ENCODE data around the gene SNN.

Gene SNN

DNA sequence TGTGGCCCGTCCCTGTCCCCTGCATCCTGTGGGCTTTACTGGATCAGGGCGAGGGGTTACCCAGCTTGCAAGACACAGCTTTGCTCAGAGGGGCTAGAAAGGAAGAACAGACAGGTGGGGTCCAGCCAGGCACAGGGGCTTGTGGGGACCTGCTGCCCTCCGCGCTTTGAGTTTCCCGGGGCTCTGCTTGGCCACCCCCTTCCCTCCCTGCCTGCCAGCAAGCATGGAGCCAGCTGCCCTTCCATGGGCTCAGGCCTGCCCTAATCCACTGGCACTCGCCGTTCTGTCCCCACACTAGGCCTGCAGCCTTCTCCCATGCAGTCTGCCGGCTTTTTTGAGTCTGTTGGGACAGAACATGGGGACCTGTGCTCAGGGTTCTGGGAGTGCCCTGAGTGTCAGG is 3.4 kb downstream of the SNN start:
- Histone ChIP-seq H3K36me3 (ENCODE audit: control insufficient read depth, low read length) (peaks cover 5% of the 10 kb centered on the region), H3K27me3 (ENCODE audit: control insufficient read depth, low read length) (peaks cover 11% of the 10 kb centered on the region), H3K4me2 (ENCODE audit: low read length) (peak overlapping the region; percentile 86), H3F3A (ENCODE audit: control insufficient read depth, insufficient read depth) (peaks cover 6% of the 10 kb centered on the region; the same call in 1 of the 2 replicates), H4K20me1 (ENCODE audit: control insufficient read depth, insufficient read depth, low read depth, low read length) (no peaks in the 10 kb centered on the region), H3K9me3 (ENCODE audit: control insufficient read depth, insufficient read depth, low read length) (no peaks in the 10 kb centered on the region), H3K4me1 (ENCODE audit: control insufficient read depth, low read length) (peaks cover 84% of the 10 kb centered on the region), H3K9me2 (replicated peaks; ENCODE audit: control insufficient read depth, low read length) (no peaks in the 10 kb centered on the region), H3K4me3 (ENCODE audit: low read length) (peak overlapping the region; percentile 62), H3K27ac (ENCODE audit: low read depth, low read length) (no peak overlapping the region; the same call in 1 of the 2 replicates), H3K79me2 (ENCODE audit: control insufficient read depth, low read length) (peaks cover 42% of the 10 kb centered on the region)
- TF ChIP-seq EZH2phosphoT487 (IDR thresholded peaks at IDR 0.05; ENCODE audit: borderline replicate concordance, low read length) = no peak
- TF ChIP-seq, protein P1, sequence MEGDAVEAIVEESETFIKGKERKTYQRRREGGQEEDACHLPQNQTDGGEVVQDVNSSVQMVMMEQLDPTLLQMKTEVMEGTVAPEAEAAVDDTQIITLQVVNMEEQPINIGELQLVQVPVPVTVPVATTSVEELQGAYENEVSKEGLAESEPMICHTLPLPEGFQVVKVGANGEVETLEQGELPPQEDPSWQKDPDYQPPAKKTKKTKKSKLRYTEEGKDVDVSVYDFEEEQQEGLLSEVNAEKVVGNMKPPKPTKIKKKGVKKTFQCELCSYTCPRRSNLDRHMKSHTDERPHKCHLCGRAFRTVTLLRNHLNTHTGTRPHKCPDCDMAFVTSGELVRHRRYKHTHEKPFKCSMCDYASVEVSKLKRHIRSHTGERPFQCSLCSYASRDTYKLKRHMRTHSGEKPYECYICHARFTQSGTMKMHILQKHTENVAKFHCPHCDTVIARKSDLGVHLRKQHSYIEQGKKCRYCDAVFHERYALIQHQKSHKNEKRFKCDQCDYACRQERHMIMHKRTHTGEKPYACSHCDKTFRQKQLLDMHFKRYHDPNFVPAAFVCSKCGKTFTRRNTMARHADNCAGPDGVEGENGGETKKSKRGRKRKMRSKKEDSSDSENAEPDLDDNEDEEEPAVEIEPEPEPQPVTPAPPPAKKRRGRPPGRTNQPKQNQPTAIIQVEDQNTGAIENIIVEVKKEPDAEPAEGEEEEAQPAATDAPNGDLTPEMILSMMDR (IDR thresholded peaks at IDR 0.05; ENCODE audit: low read depth, low read length, poor library complexity, severe bottlenecking) = no peak

DNA sequence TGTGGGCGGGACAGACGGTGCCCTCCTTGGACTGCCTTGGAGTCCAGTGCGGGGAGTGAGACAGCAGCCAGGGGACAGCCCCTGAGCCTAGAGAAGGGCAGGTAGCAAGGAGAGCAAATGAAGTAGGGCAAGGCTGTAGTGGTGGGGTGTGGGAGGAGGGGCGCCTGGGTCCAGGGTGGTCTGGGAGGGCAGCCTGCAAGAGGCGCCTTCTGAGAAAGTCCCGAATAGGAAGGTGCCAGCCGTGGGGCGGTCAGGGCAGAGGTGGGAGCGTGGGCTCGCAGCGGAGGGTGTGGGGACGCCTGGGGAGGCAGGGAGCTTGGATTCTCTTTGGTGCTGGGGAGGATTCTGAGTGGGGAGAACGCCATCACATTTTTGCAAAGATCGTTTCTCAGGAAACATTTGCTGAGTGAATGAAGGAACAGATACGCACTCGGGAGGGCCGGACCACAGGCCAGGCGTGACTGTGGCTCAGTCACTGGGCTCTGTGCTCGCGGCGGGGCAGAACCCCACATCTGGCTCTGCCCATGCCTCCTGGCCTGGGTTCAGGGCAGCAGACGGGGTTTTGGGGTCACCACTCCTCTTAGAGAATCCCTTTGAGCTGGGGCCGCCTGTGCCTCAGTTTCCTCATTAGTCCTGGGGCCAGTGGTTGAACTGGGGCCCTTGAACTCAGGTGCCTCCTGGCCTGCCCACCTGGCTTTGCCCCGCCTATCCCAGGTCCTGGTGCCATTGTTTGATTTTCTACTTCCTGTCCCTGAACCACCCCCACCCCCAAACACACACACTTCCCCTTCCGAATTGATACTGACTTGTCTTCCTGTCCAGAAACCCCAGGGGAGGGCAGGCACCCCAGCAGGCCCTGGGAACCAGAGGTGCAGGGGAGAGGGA is 4.2 kb downstream of the SNN start:
- H3K4me3 ChIP-seq (ENCODE audit: low read length) = peak overlapping the region; percentile 62
- no peaks in the 10 kb centered on the region for H3K9me2 ChIP-seq (replicated peaks; ENCODE audit: control insufficient read depth, low read length)
- H3K9me3 ChIP-seq (ENCODE audit: control insufficient read depth, insufficient read depth, low read length) = no peaks in the 10 kb centered on the region
- peaks cover 84% of the 10 kb centered on the region for H3K4me1 ChIP-seq (ENCODE audit: control insufficient read depth, low read length)
- peaks cover 12% of the 10 kb centered on the region for H3K36me3 ChIP-seq (ENCODE audit: control insufficient read depth, low read length)
- peaks cover 7% of the 10 kb centered on the region; the same call in 1 of the 2 replicates for H4K20me1 ChIP-seq (ENCODE audit: control insufficient read depth, insufficient read depth, low read depth, low read length)
- peak overlapping the region; percentile 86 for H3K4me2 ChIP-seq (ENCODE audit: low read length)
- H3K27ac ChIP-seq (ENCODE audit: low read depth, low read length) = peak overlapping the region; percentile 35
- peaks cover 42% of the 10 kb centered on the region for H3K79me2 ChIP-seq (ENCODE audit: control insufficient read depth, low read length)
- peaks cover 11% of the 10 kb centered on the region for H3K27me3 ChIP-seq (ENCODE audit: control insufficient read depth, low read length)
- peaks cover 6% of the 10 kb centered on the region; the same call in 1 of the 2 replicates for H3F3A ChIP-seq (ENCODE audit: control insufficient read depth, insufficient read depth)
- TF ChIP-seq, protein P1 (IDR thresholded peaks at IDR 0.05; ENCODE audit: low read depth, low read length, poor library complexity, severe bottlenecking) = no peak
- TF ChIP-seq EZH2phosphoT487 (IDR thresholded peaks at IDR 0.05; ENCODE audit: borderline replicate concordance, low read length) = no peak

DNA sequence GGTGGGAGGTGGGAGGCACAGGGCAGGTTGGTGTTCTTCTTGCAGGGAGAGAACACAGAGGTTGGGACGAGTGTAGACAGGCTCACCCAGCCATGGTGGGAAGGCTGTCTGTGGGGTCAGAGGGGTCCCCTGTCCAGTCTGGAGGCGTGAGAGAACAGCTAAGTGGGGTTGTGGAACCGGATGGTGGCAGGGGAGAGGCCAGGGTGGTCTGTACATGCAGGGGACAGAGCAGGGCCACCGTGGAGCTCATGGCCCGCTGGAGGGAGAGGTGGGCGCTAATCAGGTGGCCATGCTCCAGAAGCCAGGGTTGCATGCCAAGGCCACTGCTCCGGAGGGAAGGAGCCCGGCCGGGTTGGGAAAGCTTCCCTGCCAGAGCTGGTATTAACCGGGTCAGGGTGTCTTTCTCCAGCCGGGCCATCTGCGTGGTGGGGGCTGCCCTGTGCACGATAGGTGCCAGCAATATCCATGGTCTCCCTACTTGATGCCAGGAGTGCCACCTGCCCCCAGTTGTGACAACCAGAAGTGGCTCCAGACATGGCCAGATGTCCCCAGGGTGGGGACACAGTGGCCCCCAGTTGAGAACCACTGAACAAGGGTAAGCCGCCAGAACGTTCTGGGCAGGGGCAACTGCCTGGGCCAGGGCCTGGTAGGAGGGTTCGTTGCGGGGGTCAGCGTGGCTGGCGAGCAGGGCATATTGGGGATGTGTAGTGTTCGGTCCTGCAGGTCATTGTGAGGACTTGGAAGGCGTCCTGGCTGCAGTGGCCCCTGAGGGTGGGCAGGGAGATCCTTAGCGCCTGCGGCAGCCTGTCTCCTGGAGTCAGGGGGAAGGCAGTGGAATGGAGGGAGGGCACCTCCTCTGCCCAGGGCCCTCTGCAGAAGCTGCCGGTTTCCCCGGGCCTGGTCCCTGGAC is 5.1 kb downstream of the SNN start:
- Histone ChIP-seq H3K4me1 (ENCODE audit: control insufficient read depth, low read length) (peaks cover 87% of the 10 kb centered on the region), H3K27me3 (ENCODE audit: control insufficient read depth, low read length) (peaks cover 11% of the 10 kb centered on the region), H3K79me2 (ENCODE audit: control insufficient read depth, low read length) (peaks cover 50% of the 10 kb centered on the region), H3K9me3 (ENCODE audit: control insufficient read depth, insufficient read depth, low read length) (no peaks in the 10 kb centered on the region), H3K4me2 (ENCODE audit: low read length) (peak overlapping the region; percentile 86), H3K36me3 (ENCODE audit: control insufficient read depth, low read length) (peaks cover 21% of the 10 kb centered on the region), H3F3A (ENCODE audit: control insufficient read depth, insufficient read depth) (peaks cover 6% of the 10 kb centered on the region; the same call in 1 of the 2 replicates), H3K27ac (ENCODE audit: low read depth, low read length) (peak overlapping the region; percentile 35; the same call in 1 of the 2 replicates), H3K9me2 (replicated peaks; ENCODE audit: control insufficient read depth, low read length) (no peaks in the 10 kb centered on the region), H4K20me1 (ENCODE audit: control insufficient read depth, insufficient read depth, low read depth, low read length) (peaks cover 8% of the 10 kb centered on the region; the same call in 1 of the 2 replicates), H3K4me3 (ENCODE audit: low read length) (peak overlapping the region; percentile 62)
- TF ChIP-seq, protein P1 (IDR thresholded peaks at IDR 0.05; ENCODE audit: low read depth, low read length, poor library complexity, severe bottlenecking) = no peak
- TF ChIP-seq EZH2phosphoT487 (IDR thresholded peaks at IDR 0.05; ENCODE audit: borderline replicate concordance, low read length) = no peak

Data from DOHH2 (cell line).